ENCODE data around the gene CDC42BPB.

- TF ChIP-seq, protein P1, sequence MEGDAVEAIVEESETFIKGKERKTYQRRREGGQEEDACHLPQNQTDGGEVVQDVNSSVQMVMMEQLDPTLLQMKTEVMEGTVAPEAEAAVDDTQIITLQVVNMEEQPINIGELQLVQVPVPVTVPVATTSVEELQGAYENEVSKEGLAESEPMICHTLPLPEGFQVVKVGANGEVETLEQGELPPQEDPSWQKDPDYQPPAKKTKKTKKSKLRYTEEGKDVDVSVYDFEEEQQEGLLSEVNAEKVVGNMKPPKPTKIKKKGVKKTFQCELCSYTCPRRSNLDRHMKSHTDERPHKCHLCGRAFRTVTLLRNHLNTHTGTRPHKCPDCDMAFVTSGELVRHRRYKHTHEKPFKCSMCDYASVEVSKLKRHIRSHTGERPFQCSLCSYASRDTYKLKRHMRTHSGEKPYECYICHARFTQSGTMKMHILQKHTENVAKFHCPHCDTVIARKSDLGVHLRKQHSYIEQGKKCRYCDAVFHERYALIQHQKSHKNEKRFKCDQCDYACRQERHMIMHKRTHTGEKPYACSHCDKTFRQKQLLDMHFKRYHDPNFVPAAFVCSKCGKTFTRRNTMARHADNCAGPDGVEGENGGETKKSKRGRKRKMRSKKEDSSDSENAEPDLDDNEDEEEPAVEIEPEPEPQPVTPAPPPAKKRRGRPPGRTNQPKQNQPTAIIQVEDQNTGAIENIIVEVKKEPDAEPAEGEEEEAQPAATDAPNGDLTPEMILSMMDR (IDR thresholded peaks at IDR 0.05 in 4 of 5, conservative IDR thresholded peaks at IDR 0.05 in 1 of 5): no peak
- no peak for TF ChIP-seq POLR2A (IDR thresholded peaks at IDR 0.05)
Observed at GRCh38 chr14:102909462-102909861, 147.9 kb downstream of the CDC42BPB start.

Data from gastrocnemius medialis (tissue), 4 donors.